Type B pancreatic cell (in vitro differentiated cells): ENCODE results near the gene S1PR2. TPM values are rescaled to one million over a fixed set of nuclear protein-coding genes. Genes with fewer than 3 reads are reported as not detected.
"Not testable (repeated sequence)": the region's sequence is repeated elsewhere in the genome, so short reads cannot be mapped to it uniquely, and the experiment has no call there.

Experiments
- DNase-seq: peaks from one replicate; pipeline ENCODE4 v3.0.0; 2021; ENCODE audit warnings: mixed read lengths; ENCODE audit not compliant: unreplicated experiment; ENCODE audit errors: extremely low spot score
- H3K27ac Mint-ChIP-seq: 2 replicates; pipeline ENCODE4 v1.8.0; 2021; ENCODE audit warnings: mild to moderate bottlenecking, mixed read lengths
- H3K27me3 Mint-ChIP-seq: 2 replicates; pipeline ENCODE4 v1.8.0; 2021; ENCODE audit warnings: mixed read lengths
- H3K36me3 Mint-ChIP-seq: 2 replicates; pipeline ENCODE4 v1.8.0; 2021; ENCODE audit warnings: mixed read lengths
- H3K4me1 Mint-ChIP-seq: one replicate; pipeline ENCODE4 v1.8.0; 2021; ENCODE audit warnings: mixed read lengths; ENCODE audit not compliant: unreplicated experiment
- H3K4me3 Mint-ChIP-seq: 2 replicates; pipeline ENCODE4 v1.8.0; 2021; ENCODE audit warnings: mild to moderate bottlenecking, mixed read lengths
- H3K9me3 Mint-ChIP-seq: 2 replicates; pipeline ENCODE4 v1.8.0; 2021; ENCODE audit warnings: mixed read lengths
- CTCF ChIP-seq: fragments of 200-600 bp; sonication (generic); conservative IDR thresholded peaks from 2 replicates; pipeline ENCODE4 v1.5.0; 2021; ENCODE audit warnings: antibody characterized with exemption, mild to moderate bottlenecking
- microRNA-seq: library from miRNA; unstranded; fragments of <30 nt; microRNA quantifications from one replicate; pipeline ENCODE4, GENCODE V29; 2020
- total RNA-seq: library from RNA; stranded (reverse); gene quantifications from 2 replicates; pipeline ENCODE4 v1.2.1, GENCODE V29; 2021; ENCODE audit warnings: low replicate concordance

S1PR2 gene
- total RNA-seq, 1 donor from 2014 or later = 23.3 TPM

GRCh38 chr19:10182076-10182475 lies 49.1 kb downstream of the S1PR2 start:
- Mint-ChIP-seq H3K9me3 (no peaks in the 10 kb centered on the region), H3K4me3 (no peak overlapping the region)
- TF ChIP-seq CTCF = no peak

GRCh38 chr19:10180459-10180858 lies 50.7 kb downstream of the S1PR2 start:
- no peaks in the 10 kb centered on the region for H3K27me3 Mint-ChIP-seq
- H3K4me3 Mint-ChIP-seq = no peak overlapping the region
- no peaks in the 10 kb centered on the region for H3K9me3 Mint-ChIP-seq
- no peak overlapping the region for H3K27ac Mint-ChIP-seq
- DNase-seq = no peak
- TF ChIP-seq CTCF = no peak
- H3K36me3 Mint-ChIP-seq = peaks cover 9% of the 10 kb centered on the region
- no peaks in the 10 kb centered on the region for H3K4me1 Mint-ChIP-seq

More at GRCh38 chr19:10182076-10182475, 49.1 kb downstream of the S1PR2 start:
- Mint-ChIP-seq H3K27ac (no peak overlapping the region), H3K4me1 (no peaks in the 10 kb centered on the region), H3K27me3 (no peaks in the 10 kb centered on the region), H3K36me3 (peaks cover 3% of the 10 kb centered on the region)
- no peak for DNase-seq

GRCh38 chr19:10180024-10180423 lies 51.1 kb downstream of the S1PR2 start:
- H3K27ac Mint-ChIP-seq, H3K9me3 Mint-ChIP-seq, H3K4me1 Mint-ChIP-seq, DNase-seq, H3K4me3 Mint-ChIP-seq, H3K27me3 Mint-ChIP-seq: not testable (repeated sequence)
- H3K36me3 Mint-ChIP-seq = peaks cover 11% of the 10 kb centered on the region

GRCh38 chr19:10173527-10173926 lies 57.6 kb downstream of the S1PR2 start:
- no peak overlapping the region for H3K4me3 Mint-ChIP-seq
- no peaks in the 10 kb centered on the region for H3K9me3 Mint-ChIP-seq
- TF ChIP-seq CTCF = no peak
- peaks cover 14% of the 10 kb centered on the region for H3K36me3 Mint-ChIP-seq
- H3K4me1 Mint-ChIP-seq = no peaks in the 10 kb centered on the region
- no peaks in the 10 kb centered on the region for H3K27me3 Mint-ChIP-seq
- DNase-seq = no peak
- H3K27ac Mint-ChIP-seq = no peak overlapping the region

Small RNA genes lying within 50 kb of the gene (microRNA-seq; reads per million reads assigned to microRNA genes)
- not detected for gene MIR4322

Other genes starting within 250 kb of the S1PR2 start
- gene COL5A3, start 220.8 kb downstream of the S1PR2 start, total RNA-seq = 1.1 and 6.2 TPM in 2 replicates
- gene RDH8, start 217.8 kb downstream of the S1PR2 start, total RNA-seq = not detected in 2 replicates
- 16.8 and 18.9 TPM in 2 replicates for gene SHFL, start 145.0 kb downstream of the S1PR2 start, total RNA-seq
- 0.27 TPM in 1 of 2 replicates, not detected in the other for gene ANGPTL6, start 128.7 kb downstream of the S1PR2 start, total RNA-seq
- gene PPAN, start 125.0 kb downstream of the S1PR2 start, total RNA-seq = 59.2 and 62.4 TPM in 2 replicates
- gene P2RY11, start 119.6 kb downstream of the S1PR2 start, total RNA-seq = 22.7 and 26.0 TPM in 2 replicates
- 179 and 215 TPM in 2 replicates for gene EIF3G, start 111.4 kb downstream of the S1PR2 start, total RNA-seq
- 85.0 and 167 TPM in 2 replicates for gene DNMT1, start 36.4 kb downstream of the S1PR2 start, total RNA-seq
- gene MRPL4, start 20.9 kb upstream of the S1PR2 start, total RNA-seq = 67.3 and 68.0 TPM in 2 replicates
- 3.3 and 3.6 TPM in 2 replicates for gene ICAM1, start 39.8 kb upstream of the S1PR2 start, total RNA-seq
- gene ICAM4, start 55.6 kb upstream of the S1PR2 start, total RNA-seq = 2.8 and 5.3 TPM in 2 replicates
- 2.3 and 3.8 TPM in 2 replicates for gene ICAM5, start 58.6 kb upstream of the S1PR2 start, total RNA-seq
- gene ZGLP1, start 78.5 kb upstream of the S1PR2 start, total RNA-seq = 5.5 and 17.0 TPM in 2 replicates
- gene FDX2, start 84.7 kb upstream of the S1PR2 start, total RNA-seq = 18.8 and 23.3 TPM in 2 replicates
- gene RAVER1, start 102.2 kb upstream of the S1PR2 start, total RNA-seq = 42.5 and 48.4 TPM in 2 replicates
- 5.8 and 8.2 TPM in 2 replicates for gene ICAM3, start 108.3 kb upstream of the S1PR2 start, total RNA-seq
- 96.6 and 131 TPM in 2 replicates for gene TYK2, start 149.2 kb upstream of the S1PR2 start, total RNA-seq
- 125 and 126 TPM in 2 replicates for gene CDC37, start 172.2 kb upstream of the S1PR2 start, total RNA-seq
- 0.90 and 1.6 TPM in 2 replicates for gene PDE4A, start 189.2 kb upstream of the S1PR2 start, total RNA-seq